HG03457 (cell line): ENCODE results near the gene FAM89B.

Source experiments
- ATAC-seq: cut with Tn5 transposase; IDR thresholded peaks from one replicate; pipeline ENCODE4 v1.9.1; 2021; ENCODE audit warnings: moderate number of reproducible peaks; ENCODE audit not compliant: unreplicated experiment

The FAM89B gene

GRCh38 chr11:65610404-65610803 is 38.1 kb downstream of the FAM89B start:
- ATAC-seq = no peak

- ATAC-seq = no peak
Observed at GRCh38 chr11:65611028-65611757, 38.9 kb downstream of the FAM89B start.

DNA sequence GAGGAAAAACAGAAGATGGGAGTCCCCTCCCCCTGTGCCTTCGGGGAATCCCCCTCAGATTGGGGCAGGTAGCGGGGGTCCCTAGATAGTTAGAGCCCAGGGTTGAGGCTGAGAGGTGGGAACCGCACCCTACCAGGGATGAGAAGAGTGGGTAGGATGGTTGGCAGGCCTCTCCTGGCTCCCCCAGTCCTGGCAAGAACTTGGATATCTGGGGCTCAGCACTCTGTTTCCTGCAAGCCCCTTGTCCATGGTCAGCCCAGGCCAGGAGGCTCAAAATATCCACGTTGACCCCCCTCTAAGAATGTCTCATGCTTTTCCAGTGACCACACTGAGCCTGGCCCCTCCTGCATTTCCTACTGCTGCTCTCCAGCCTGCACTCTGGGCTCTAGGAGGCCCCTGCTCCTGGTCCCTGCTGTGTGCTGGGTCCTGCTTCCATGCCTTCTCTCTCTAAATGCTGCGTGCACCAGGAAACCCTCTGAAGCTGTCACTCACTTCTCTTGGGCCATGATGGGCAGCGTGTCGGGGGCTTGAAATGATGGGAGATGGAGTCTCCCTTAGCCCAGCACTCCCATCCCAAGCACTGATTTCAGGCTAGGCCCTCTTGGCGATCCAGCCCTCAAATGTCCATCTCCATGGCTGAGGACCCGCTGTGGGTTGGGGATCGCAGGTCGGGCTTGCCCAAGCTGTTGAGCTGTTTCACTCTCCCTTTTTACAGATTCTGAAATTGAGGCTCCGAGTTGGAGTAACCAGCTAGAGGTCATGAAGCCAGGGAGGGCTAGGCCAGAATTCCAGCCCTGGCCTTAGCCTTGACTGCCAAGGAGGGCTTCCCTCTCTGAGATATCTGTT is 39.6 kb downstream of the FAM89B start:
- no peak for ATAC-seq

- ATAC-seq = no peak
Observed at GRCh38 chr11:65612691-65613090, 40.4 kb downstream of the FAM89B start.

- no peak for ATAC-seq
Observed at GRCh38 chr11:65613091-65613928, 41.0 kb downstream of the FAM89B start.

DNA sequence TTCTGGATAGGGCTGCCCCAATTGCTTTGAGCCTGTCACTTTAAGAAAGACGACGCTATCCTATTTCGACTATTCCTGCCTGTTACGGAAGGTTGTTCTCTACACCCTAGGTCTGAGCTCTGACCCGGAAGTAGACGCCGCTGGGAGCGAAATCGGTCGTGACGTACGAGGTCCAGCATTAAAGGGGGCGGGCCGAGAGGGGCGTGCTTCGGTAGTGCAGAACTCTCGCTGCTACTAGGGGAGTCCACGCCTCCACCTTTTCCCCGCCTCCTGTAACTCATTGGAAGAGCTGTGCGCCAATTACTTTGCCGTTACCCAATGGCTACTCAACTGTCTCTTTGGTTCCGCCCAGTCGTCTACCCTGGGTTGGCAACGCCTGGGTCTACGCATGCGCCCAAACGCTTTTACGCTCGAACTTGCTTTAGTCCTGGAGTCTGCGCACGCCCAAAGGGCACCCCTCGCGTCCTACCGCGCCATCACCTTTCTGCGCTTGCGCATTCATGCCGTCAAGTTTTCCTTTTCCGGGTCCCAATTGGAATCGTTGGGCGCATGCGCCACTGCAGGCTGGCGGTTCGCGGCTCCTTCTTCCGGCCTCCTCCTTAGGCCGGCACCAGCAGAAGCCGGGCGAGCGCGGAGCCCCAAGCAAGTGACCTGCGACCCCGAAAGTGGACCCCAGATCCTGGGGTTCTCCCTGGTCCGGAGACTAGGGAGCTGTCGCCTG is 43.1 kb downstream of the FAM89B start, which contains the start of gene PCNX3:
TSS of gene PCNX3 (plus strand) at position 548 of the 721 bp plus-strand sequence. CDS start 536 bp downstream, outside the sequence.
- ATAC-seq = peak; percentile 72

- no peak for ATAC-seq
Observed at GRCh38 chr11:65615950-65616574, 43.7 kb downstream of the FAM89B start.

GRCh38 chr11:65616575-65617001 is 44.2 kb downstream of the FAM89B start:
- ATAC-seq = no peak

DNA sequence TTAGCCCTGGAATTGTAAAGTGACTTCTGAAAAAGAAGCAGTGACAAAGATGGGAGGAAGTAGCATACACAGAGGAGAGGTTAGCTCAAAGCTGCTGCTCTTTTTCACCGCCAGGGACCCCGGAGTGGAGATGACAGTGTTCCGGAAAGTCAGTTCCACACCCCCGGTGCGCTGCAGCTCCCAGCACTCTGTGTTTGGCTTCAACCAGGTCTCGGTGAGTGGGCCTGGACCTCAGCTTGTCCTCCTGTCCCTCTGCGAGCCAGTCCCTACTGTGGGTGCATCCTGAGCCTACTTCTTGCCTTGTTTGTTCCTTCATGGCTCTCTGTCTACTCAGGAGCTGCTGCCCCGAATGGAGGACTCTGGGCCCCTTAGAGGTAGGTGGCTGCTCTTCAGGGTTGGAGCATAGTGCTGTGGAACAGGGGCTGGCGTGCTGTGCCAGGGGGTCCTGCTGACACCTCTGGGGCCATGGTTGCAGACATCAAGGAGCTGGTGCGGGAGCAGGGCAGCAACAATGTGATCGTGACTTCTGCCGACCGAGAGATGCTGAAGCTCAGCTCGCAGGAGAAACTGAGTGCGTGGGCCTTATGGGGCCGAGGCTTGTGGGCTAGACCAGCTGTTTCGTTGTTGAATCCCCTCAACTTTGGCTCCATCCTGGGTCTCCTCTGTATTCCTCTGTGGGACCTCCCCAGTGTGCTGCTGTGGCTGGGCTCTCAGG is 45.0 kb downstream of the FAM89B start:
- ATAC-seq = no peak

DNA sequence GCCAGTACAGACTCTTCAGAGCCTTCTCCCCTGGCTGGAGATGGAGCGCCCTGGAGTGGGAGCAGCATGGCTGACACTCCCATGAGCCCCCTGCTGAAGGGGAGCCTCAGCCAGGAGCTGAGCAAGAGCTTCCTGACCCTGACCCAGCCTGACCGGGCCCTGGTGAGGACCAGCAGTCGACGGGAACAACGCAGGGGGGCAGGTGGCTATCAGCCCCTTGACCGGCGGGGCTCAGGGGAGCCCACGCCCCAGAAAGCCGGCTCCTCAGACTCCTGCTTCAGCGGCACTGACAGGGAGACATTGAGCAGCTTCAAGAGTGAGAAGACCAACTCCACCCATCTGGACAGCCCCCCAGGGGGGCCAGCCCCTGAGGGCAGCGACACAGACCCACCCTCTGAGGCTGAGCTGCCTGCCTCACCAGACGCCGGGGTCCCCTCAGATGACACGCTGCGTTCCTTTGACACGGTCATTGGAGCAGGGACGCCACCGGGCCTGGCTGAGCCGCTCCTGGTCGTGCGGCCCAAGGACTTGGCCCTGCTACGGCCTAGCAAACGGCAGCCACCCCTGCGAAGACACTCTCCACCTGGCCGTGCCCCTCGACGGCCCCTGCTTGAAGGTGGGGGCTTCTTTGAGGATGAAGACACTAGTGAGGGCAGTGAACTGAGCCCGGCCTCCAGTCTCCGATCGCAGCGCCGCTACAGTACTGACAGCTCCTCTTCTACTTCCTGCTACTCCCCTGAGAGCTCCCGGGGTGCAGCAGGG is 45.8 kb downstream of the FAM89B start:
- ATAC-seq = no peak

- ATAC-seq = no peak
Observed at GRCh38 chr11:65618763-65619162, 46.4 kb downstream of the FAM89B start.

GRCh38 chr11:65619281-65619928 is 47.1 kb downstream of the FAM89B start:
- no peak for ATAC-seq

DNA sequence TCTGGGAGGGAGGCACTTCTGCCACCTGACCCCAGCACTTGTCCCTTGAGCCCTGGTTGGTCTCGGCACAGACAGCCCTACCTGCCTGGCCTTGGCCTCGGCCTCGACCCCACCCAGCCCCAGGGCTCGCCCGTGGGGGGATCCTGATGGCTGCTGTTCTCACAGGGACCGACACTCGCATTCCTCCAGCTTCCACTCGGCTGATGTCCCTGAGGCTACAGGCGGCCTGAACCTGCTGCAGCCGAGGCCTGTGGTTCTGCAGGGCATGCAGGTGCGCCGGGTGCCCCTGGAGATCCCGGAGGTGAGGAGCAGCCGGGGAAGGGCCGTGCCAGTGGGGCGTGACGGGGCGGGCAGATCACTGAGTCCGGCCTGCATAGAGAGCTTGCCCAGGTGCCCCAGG is 48.3 kb downstream of the FAM89B start:
- ATAC-seq = no peak

GRCh38 chr11:65621460-65621859 is 49.1 kb downstream of the FAM89B start:
- no peak for ATAC-seq

GRCh38 chr11:65622011-65622410 is 49.7 kb downstream of the FAM89B start:
- no peak for ATAC-seq

GRCh38 chr11:65623177-65623576 is 50.8 kb downstream of the FAM89B start:
- ATAC-seq = no peak
